Measurements from ENCODE around the gene CYP51A1.

DNA sequence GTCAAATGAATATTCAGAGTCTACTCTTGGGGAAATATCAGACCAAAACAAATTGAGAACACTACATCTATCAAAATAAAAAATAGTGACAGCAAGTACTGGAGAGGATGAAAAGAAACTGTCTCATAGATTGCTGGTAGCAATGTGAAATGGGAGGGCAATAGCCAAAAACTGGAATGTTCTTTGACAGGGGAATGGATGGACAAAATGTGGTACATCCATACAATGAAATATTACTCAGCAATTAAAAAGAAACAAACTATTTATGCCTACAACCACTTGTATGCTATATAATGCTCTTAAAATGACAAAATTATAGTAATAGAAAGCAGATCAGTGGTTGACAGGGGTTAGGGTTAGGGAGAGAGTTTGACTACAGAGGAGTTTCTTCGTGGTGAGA lies 46.0 kb downstream of the CYP51A1 start:
- TF ChIP-seq EZH2 (IDR thresholded peaks at IDR 0.05; ENCODE audit: low read depth), result no peak
- TF ChIP-seq, protein P1, sequence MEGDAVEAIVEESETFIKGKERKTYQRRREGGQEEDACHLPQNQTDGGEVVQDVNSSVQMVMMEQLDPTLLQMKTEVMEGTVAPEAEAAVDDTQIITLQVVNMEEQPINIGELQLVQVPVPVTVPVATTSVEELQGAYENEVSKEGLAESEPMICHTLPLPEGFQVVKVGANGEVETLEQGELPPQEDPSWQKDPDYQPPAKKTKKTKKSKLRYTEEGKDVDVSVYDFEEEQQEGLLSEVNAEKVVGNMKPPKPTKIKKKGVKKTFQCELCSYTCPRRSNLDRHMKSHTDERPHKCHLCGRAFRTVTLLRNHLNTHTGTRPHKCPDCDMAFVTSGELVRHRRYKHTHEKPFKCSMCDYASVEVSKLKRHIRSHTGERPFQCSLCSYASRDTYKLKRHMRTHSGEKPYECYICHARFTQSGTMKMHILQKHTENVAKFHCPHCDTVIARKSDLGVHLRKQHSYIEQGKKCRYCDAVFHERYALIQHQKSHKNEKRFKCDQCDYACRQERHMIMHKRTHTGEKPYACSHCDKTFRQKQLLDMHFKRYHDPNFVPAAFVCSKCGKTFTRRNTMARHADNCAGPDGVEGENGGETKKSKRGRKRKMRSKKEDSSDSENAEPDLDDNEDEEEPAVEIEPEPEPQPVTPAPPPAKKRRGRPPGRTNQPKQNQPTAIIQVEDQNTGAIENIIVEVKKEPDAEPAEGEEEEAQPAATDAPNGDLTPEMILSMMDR (conservative IDR thresholded peaks at IDR 0.05), result no peak
